K562 (cell line): Measurements from ENCODE around the gene CCDC85B. TPM values are rescaled to one million over a fixed set of nuclear protein-coding genes. Genes with fewer than 3 reads are reported as not detected.
A peak's percentile ranks its signal among the peaks of the same experiment; 100 is the strongest.

Experiments used
- ADNP ChIP-seq: fragments of 200-800 bp; sonication (Bioruptor generic); IDR thresholded peaks from 2 replicates; pipeline ENCODE4 v1.6.1; 2016; ENCODE audit warnings: missing genetic modification characterization, missing compliant biosample characterization
- ETV6 ChIP-seq, 3 experiments: fragments of 150-350 bp in 1 of 3; sonication (generic) in 1 of 3; formaldehyde crosslinking in 1 of 3; IDR thresholded peaks; 2 replicates each; pipeline versions ENCODE4 v1.6.1 to v1.8.0; 2014 to 2022; ENCODE audit warnings: borderline replicate concordance in 2 of 3, low read depth in 2 of 3, antibody characterized with exemption in 1 of 3, low read length in 1 of 3, mild to moderate bottlenecking in 1 of 3, missing genetic modification reagents in 1 of 3
- HCFC1 ChIP-seq: IDR thresholded peaks from 2 replicates; pipeline ENCODE4 v1.6.1; 2012; ENCODE audit warnings: low read depth, low read length, improper control_type of control experiment
- LCOR ChIP-seq: sonication (generic); formaldehyde crosslinking; IDR thresholded peaks from 2 replicates; pipeline ENCODE4 v1.8.0; 2022; ENCODE audit warnings: mild to moderate bottlenecking, missing genetic modification reagents
- POLR2AphosphoS2 ChIP-seq: IDR thresholded peaks from 2 replicates; pipeline ENCODE4 v1.6.1; 2012; ENCODE audit warnings: low read length, improper control_type of control experiment
- POLR2B ChIP-seq: fragments of 450-650 bp; IDR thresholded peaks from 2 replicates; pipeline ENCODE4 v1.6.1; 2018; ENCODE audit warnings: low read depth; ENCODE audit not compliant: partially characterized antibody
- SAFB2 ChIP-seq: fragments of 200-400 bp; formaldehyde crosslinking; IDR thresholded peaks from 2 replicates; pipeline ENCODE4 v1.6.1; 2018; ENCODE audit warnings: borderline replicate concordance, low read length, low read depth, moderate library complexity; ENCODE audit not compliant: severe bottlenecking
- SIX5 ChIP-seq, 2 experiments: IDR thresholded peaks; 2 replicates each; pipeline ENCODE4 v1.6.1; 2011; ENCODE audit warnings: low read length in 2 of 2, borderline replicate concordance in 1 of 2, low read depth in 1 of 2, mild to moderate bottlenecking in 1 of 2, moderate library complexity in 1 of 2; ENCODE audit not compliant: insufficient read depth in 1 of 2
- SUPT5H ChIP-seq: fragments of 450-650 bp; IDR thresholded peaks from 2 replicates; pipeline ENCODE4 v1.6.1; 2016
- ZNF143 ChIP-seq: sonication (generic); formaldehyde crosslinking; IDR thresholded peaks from 2 replicates; pipeline ENCODE4 v1.9.0; 2022; ENCODE audit warnings: mild to moderate bottlenecking, missing genetic modification reagents
- ZNF586 ChIP-seq: fragments of 450-650 bp; formaldehyde crosslinking; conservative IDR thresholded peaks from 2 replicates; pipeline ENCODE4 v1.4.0; 2020; ENCODE audit warnings: mild to moderate bottlenecking, moderate library complexity
- polyA plus RNA-seq, 8 experiments: library from polyadenylated mRNA; depleted of rRNA in 4 of 8; stranded (reverse) in 5 of 8; unstranded in 3 of 8; fragments of >200 nt; fragmentation: Nextera tagmentation in 2 of 8; fragmentation: Illumina TruSeq in 1 of 8; extraction: Ambion mirVana in 2 of 8; extraction: Trizol in 1 of 8; gene quantifications; 2 replicates each; pipeline versions ENCODE4 v1.2.1 to v1.2.3, GENCODE V29; 2011 to 2014; ENCODE audit warnings: inconsistent platforms in 1 of 8, missing spikeins in 1 of 8
- total RNA-seq, 7 experiments: library from RNA; depleted of rRNA in 6 of 7; stranded (reverse); fragments of >200 nt in 6 of 7; fragmentation: Illumina TruSeq in 2 of 7; extraction: Trizol in 2 of 7; gene quantifications; 2 replicates each; pipeline versions ENCODE4 v1.2.1 to v1.2.3, GENCODE V29; 2011 to 2021; ENCODE audit warnings: low replicate concordance in 1 of 7

The CCDC85B gene
- total and polyA plus RNA-seq, 9 of the 15 experiments (the other 6 are each of a cell fraction or from before 2014, with no cell fraction given), result 0.14 to 138 (median 6.2) TPM

GRCh38 chr11:65868076-65868667 is 22.3 kb upstream of the CCDC85B start (continued):
- TF ChIP-seq POLR2AphosphoS2 (0 out of 2 replicates have a peak, but pooled peaks have one; percentile 52), ETV6 (IDR thresholded peaks at IDR 0.05; ENCODE audit: borderline replicate concordance in 1 of 2, low read depth in 2 of 2, low read length in 1 of 2) (no peak), ETV6 (CRISPR knock-in tag; IDR thresholded peaks at IDR 0.05; ENCODE audit: borderline replicate concordance) (no peak), LCOR (CRISPR knock-in tag) (no peak), ZNF586 (CRISPR knock-in tag) (no peak), SUPT5H (0 out of 2 replicates have a peak, but pooled peaks have one; percentile 17), HCFC1 (peak; percentile 86), ZNF143 (CRISPR knock-in tag) (peak; percentile 79), SAFB2 (no peak), ADNP (tag) (no peak), SIX5 (IDR thresholded peaks at IDR 0.05; ENCODE audit: borderline replicate concordance in 1 of 2, insufficient read depth in 1 of 2, low read depth in 1 of 2, low read length in 2 of 2) (peak; percentile 55 to 57; a peak in 2 of 4 replicates), POLR2B (peak; percentile 31)
